NCI-H146 treated with DMSO at 0.1 percent for 48 hours (cell line): ENCODE data around the gene MGMT.

Source experiments
- DNase-seq: peaks from one replicate; lab custom pipeline; 2025; ENCODE audit not compliant: unreplicated experiment; lab: John Stamatoyannopoulos, UW

Gene MGMT

DNA sequence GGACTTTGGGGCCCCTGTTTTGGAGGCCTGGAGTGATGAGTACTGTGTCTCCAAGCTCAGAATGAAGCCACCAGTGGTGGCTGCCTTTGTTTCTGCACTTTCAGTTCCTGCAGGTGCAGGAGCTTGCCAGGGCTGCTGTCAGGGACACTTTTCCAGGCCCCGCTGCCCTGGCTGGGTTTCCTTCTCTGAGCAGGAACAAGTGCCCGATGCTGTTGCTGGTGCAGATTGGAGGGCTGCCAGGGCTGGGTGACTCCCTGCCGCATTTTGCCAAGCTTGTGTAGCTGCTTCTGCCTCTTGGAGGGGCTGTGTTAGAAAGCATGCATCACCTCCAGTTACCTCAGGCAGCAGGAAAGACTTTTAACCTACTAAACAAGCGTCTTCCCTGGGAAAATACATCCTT, 211.1 kb downstream of the MGMT start:
- DNase-seq: no peak

DNA sequence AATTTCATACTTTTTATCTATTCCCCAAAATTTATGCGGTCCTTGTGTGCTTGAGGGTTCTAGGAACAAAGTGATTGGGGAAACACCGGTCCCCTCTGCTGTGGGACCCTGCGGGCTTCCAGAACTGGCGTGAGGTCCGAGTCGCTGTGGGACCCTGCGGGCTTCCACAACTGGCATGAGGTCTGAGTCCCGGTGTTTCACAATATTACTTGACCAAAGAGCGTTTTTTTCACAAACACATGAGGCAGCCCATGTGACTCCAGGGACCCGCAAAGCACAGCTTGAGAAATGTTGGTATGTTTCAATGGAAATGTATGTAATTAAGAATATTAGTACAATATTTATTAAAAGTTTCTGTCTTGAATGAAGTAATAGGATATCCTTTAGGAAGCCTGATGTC, 212.2 kb downstream of the MGMT start:
- DNase-seq: no peak

DNA sequence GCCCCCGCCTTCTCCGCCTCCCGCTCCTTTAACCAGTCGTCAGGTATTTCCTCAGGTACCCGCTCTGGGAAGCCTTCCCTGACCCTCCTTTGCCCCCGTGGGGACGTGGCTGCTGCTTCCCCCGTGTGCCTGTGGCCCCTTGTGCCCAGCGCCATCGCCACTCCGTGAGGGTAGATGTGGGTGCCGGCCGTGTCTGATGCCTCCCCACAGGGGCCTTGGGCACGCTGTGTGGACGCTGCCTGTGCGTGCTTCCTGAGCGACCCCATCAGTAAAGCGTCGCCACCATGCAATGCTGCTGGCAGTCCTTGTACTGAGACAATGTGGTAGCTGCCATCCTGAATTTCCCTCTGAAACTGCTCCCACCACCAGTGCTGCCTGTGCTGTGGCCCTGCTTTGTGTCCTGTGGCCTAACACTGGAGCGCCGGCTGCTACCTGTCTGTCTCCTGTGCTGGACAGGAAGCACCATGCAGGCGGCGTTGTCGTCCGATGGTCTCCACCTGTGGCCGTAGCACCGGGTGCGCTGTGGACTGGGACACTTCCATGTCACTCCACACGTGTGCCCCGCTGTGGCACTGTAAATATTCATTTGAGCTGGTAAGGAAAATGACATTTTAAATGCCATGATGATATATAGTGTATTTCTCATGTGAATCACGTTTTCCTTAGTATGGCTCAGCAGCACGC, 213.8 kb downstream of the MGMT start:
- DNase-seq: no peak

DNA sequence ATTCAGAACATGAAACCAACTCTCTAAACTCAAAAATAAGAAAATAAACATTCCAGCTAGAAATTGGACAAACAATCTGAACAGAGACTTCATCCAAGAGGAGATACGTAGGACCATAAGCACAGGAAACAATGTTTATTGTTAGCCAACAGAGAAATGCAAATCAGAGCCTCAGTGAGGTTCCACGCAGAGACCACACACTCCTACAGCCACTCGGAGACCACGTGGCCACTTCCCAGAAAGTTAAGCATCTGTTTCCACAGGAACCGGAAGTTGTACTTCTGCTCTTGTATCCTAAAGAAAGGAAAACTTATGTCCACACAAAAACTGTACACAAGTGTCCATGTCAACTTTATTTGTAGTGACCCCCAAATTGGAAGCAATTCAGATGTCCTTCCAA, 214.8 kb downstream of the MGMT start:
- DNase-seq: no peak

DNA sequence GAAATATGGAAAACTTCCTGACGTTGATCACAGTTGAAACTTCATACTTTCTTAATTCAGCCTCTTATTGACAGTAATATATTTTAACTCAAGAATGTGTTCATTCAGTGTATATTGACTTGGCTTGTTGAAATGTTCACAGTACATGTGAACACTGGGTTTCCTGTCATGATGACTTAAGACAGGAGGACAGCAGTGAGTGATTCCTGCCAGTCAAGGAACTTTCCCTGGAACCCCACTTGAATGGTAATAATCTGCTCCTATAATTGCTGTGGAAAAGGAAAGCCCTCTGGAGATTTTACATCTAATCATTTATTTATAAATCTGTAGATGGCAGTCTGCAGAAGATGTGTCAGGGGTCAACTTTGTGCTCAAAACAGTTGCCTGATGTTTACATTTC, 216.5 kb downstream of the MGMT start:
- DNase-seq: no peak

DNA sequence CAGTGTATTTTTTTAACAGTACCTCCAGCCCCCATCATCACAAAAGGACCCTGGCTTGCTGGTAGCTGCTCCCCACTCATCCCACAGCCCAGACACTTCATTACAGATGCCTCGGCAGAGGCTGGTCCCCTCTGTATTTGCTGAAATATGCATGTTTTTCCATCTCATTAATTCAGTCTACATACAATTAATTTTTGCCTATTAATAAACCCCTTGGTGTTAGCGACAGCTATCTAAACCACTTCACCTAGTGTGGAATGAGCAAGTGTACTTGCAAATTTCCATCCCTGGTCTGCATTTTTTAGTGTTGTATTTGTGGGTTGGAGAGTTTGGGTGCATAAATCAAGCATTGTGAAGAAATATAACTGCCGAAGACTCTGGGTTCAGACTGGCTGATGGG, 216.9 kb downstream of the MGMT start:
- DNase-seq: no peak

DNA sequence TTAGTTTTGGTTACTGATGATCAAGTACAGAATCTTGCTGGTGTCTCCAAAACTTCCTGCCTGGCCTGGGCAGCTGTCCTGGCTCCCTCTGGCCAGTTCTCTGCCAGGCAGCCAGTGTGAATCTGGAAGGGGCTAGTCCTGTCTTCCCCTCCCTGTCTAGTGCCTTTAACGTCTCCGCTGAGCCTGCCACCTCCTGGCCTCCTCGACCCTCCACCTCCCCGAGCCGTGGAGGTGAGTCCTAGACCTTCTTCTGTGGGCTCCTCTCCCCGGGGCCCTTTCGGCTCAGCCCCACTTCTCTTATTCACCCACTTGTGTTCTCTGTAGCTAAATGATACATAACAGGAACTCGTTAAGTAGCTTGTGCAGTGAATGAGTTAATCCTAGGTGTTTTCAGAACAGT, 218.2 kb downstream of the MGMT start:
- DNase-seq: no peak

DNA sequence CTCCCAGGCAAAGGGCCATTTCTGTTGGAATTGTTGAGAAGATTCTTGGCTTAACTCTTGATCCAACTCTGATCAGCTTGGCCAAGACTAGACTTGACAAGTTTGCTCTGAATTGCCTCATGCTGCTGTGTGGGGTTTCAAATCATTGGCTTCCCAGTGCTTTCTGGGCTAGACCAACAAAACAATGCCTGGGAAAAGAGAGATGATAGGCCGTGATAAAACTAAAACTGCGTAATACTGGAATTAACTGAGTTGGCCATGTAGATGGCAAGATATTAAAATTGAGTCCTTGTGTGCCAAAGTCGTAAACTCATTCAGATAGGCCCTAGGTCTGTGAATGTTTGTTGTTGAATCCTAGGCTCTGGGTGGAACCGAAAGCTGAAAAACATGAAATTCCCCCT, 222.6 kb downstream of the MGMT start:
- DNase-seq: no peak

DNA sequence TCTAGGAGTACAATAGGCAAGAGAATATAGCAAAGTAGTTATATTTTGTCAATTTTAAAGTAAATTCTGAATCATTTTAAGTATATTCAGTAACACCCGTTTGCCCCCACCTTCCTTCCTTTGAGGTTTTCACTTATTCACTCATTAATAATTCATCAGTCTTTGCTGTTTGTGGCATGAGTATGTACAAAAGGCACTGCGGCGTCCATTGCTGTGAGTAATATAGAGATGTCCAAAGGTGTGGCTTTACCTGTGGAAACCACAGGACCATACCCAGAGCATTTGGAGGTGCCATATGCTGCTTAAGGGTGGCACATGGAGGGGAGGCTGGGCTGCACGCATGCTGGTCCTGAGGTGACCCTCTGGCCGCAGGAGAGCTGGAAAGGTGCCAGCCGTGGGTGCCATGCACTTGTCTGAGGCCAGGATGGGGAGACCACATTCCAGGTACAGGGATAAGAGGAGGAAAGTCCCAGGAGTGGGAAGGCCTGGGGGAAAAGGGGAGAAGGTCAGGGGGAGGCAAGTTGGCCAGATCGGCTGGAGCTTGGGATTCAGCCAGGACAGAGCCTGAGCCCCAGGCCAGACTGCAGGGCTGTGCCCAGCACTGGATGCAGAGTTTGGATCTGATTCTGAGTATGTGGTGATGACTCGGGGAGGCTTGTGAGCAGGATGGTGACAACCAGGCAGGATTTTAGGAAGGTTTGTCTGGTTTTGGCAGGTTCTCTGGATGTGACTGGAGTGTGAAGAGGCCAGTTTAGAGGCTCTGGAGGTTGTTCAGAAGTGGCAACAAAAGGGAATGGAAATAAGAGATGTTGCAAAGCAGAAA, 223.4 kb downstream of the MGMT start:
- DNase-seq: no peak

DNA sequence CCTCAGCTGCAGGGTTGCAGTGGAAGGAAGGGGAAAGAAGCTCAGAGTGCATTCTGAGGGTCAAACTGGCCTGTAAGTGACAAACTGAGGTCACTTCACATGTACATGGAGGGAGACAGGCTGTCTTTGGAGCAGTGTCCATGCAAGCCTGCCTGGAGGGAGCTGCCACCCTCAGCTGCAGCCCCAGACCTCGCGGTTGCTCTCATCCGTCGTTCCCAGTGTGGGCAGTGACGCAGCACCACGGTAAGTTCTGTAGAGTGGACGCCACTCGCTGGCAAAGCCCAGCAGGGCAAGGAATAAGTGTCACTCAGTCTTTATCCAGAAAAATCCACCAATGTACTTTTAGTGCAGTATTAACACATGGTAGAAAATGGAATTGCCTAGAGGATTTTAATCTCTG, 225.7 kb downstream of the MGMT start:
- DNase-seq: no peak

DNA sequence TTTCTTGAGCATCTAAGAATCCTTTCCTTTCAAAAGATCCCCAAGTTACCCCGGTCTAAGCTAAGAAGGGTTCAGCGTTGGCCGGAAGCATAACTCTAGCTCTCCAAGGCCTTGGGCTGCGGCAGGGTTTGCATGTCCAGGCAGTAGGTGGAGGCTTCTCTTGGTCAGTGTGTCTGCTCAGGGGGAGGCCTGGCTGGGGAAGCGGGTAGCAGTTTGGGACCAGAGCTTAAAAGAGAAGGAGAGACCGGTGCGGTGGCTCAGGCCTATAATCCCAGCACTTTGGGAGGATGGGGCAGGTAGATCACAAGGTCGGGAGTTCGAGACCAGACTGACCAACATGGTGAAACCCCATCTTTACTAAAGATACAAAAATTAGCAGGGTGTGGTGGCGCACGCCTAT, 226.3 kb downstream of the MGMT start:
- no peak for DNase-seq

DNA sequence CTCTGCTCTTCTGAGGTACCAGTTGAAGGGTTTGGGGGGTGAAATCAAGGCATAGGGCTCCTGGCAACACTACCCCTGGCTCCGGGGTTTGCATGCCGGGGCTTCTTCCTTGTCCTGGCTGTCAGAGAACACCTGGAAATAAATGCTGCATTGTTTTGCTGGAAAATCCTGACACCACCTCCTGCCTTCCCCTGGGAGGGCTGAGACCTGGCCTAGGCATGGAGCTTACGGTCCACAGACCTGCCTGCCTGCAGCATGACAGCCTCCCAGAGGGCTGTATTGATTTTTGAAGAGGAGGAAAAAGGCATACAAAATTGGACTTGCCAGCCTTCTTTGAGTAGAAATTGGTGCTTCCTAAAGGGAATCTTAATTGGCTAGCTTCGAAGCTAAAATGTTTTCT, 227.1 kb downstream of the MGMT start:
- no peak for DNase-seq

DNA sequence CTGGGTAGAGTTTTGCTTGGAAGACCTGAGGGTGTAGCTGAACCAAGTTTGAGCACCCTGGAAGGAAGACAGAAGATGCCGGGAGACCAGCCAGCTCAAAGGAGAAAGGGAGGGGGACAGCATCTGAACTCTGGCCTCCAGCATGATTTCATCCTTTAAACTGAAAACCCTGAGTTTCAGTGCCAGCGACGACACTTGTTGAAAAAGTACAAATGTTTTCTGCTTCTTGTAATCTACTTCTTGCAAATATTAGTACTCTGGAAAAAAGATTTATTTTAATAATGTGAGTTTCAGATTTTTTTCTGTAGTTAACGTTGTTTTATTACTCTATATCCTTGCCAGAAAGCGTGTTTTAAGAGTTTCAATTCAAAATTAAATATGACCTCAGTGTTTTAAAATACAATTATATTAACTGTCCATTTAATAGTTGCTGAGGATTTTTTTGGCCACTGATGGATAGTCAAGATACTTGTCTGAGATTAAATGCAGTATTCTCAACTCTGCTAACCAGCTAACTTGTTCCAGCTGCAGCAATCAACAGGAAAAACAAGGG, 227.7 kb downstream of the MGMT start:
- DNase-seq: no peak

DNA sequence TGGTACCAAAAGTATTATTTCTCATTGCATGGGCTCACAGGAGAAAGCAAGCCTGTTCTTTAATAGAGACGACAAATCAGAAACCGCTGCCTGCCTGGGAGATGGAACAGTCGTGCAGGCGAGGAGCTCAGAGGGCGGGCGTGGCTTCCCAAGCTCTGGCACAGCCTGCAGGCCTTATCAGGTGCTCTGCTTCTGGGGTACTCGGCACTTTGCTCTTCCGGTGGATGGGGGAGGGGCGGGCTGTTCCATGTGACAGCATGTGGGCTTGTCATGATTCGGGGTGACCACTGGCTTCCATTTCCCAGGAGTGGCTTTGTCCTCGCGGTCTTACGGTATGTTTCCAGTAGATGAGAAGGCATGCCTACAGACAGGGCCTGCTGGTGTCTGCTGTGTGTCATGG, 228.6 kb downstream of the MGMT start:
- no peak for DNase-seq

DNA sequence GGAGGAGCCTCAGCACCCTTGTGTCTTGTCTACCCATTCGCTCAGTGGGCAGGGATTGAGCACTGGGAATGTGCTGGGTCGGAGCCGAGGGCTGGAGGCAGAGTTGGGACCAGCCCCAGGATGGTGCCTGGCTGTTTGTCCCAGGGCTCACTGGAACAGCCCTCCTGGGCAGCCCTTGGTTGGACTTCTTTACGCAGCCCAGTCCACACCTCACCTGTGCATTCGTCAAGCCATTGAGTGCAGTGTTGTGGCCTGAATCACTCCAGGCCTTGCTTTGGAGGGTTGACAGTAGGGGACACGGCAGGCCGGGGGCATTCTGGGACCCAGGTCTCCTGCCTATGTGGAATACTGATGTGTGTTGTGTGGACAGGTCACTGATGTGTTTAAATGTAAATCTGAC, 229.6 kb downstream of the MGMT start:
- DNase-seq: no peak

DNA sequence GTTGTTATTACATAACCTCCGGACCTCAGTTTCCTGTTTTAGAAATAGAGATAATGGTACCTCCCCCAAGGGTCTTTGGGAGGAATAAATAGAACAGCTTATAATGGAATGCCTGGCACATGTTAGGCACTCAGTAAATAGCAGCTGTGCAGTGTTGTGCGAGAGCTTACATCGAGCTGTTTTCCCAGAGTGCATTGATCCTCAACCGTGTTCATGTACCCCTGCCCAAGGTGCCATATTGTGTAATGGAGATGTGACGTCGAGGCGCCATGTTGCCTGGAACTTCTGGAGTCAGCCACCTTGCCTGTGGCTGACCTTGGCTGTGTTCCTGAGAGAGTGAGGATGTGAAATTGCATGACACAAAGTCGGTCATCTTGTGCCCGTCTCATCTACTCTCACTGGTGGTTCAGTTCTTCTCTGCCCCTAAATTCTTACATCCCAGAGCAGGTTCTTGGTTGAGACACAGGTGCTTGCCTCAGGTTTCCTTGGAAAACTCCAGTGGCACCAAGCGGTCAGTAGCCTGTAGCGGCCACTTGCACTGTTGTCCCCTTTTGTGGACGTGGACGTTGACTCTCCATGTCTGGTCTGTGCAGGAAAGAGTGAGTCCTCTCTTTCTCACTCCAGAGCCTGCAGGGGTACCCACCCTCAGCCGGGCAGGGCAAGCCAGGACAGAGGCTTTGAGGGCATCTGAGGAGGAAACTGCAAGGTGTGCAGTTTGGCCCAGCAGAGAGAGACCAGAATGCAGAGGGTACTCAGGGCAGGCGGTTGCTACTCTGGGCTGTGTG, 230.6 kb downstream of the MGMT start:
- no peak for DNase-seq

DNA sequence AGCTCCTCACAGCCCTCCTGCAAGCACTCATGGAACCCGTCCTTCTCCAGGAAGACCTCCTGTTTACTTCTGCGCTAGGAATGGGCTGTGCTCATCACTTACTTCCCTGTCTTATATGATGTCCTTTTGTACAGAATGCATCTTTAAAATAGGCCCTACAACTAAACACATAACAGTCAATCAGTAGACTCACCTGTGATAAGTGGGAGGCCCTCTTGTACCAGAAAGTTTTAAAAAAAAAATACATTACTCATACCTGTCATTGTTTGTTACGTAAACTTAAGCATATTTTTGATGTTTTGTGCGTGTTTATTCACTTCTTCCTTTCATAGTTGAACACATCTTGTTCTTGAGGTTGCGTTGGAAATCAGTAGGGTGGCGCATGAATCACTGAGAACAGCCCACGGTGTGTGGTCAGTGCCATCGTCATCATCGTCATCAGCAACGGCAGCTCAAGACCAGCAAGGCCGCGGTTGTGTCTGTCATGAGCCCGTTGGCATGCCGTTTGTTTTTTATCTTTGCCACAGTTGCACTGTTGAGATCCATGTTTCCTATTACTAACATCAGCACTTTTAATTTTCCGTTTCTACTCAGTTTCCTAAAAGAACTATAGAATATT, 232.8 kb downstream of the MGMT start:
- DNase-seq: no peak

DNA sequence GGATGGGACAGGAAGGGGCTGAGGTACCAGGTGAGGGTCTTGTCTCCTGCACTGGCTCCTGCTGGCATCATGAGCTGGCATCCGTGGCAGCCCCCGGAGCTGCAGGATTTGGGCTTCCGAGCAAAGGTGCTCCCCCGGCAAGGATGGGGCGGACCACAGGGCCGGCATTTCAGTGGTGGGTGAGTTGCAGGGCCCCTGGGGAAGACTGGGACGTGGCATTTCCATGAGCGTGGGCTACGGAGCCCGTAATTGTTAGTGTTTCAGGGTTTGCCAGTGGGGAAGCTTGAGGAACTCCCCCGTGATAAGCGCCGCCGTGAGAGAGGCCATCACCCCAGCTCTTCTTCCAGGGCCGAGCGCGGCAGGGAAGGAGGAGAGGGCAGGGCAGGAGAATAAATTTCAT, 235.6 kb downstream of the MGMT start:
- no peak for DNase-seq

DNA sequence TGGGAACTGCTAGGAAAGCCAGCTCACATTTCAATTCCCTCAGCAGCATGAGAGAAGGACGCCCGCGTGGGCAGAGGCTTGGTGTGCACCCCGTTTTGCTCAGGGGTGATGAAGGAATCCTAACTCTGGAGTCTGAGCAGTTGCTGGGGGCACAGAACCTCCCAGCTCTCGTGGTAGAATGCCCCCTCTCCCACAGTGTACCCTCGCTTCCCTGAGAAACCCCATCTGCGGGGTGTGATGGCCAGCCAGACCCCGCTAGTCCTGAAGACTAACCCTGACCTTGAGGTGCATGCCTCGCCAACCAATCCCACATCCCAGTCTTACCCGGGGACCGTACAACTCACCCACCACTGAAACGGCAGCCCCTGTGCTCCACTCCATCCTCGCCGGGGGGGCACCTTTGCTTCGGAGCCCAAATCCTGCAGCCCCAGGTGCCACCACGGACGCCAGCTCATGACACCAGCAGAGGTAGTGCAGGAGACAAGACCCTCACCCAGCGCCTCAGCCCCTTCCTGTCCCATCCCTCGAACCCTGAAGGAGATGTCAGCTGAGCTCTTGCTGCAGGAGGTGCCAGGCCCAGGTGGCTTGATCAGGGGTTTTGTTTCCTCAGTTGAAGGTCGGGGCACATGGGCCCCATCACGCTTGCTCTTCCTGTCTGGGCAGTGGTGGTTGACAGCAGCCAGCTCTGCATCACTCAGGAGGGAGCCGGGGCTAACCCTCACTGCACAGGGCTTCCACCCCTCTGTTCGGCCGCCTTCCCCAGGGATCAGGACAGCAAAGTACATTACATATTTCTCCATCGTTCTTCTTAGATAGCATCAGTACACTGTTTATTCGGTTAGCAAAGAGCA, 236.5 kb downstream of the MGMT start:
- DNase-seq: no peak

DNA sequence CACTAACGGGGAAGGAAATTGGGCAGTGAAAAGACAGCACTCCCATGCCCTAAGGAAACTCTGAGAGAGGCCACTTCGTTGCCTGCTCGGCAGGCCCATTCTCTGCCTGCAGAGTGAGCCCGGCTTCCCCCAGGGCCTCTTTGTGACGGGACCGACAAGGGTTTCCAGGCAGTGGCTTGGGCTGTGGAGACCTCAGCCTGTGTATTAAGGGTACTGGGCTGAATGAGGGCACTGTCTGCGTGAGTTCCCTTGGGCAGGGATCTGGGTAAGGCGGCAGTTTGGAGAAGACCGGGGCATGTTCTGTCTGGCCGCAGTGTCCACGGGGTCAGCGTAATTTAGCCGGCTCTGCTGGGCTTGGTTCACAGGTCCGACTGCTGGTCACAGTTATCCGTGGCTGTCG, 237.2 kb downstream of the MGMT start:
- DNase-seq: no peak
